AG09309 (cell line): ENCODE measurements around the gene USO1.

Experiments used
- DNase-seq: peaks from one replicate; pipeline ENCODE4 v3.0.0-alpha.2; 2010; ENCODE audit warnings: low read depth
- H3K4me3 ChIP-seq: 2 replicates; pipeline ENCODE4 v1.5.1; 2011; ENCODE audit warnings: mild to moderate bottlenecking, low read depth, low read length, moderate library complexity; ENCODE audit not compliant: control insufficient read depth
- TF ChIP-seq, protein P1 (sequence below): IDR thresholded peaks from 2 replicates; pipeline ENCODE4 v1.5.1; 2011; ENCODE audit warnings: mild to moderate bottlenecking, low read depth, low read length, inconsistent platforms; ENCODE audit not compliant: insufficient read depth, control insufficient read depth; ENCODE audit errors: missing control alignments

Gene USO1

DNA sequence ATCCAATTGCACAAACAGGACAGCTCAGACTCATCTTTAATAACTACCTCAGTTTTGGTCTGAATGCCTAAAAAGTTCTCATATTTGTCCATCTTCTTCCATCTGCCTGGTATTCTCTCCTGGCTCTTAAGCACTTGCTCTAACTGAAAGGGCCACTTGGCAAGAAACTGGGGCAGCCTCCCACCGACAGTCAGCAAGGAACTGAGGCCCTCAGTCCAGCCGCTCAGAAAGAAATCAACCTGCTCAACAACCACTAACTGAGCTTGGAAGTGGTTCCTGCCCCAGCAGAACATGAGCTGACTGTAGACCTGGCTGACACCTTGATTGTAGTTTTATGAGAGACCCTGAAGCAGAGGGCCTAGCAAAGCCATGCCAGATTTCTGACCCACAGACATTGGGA lies 93.5 kb downstream of the USO1 start:
- no peak for DNase-seq
- no peak overlapping the region for H3K4me3 ChIP-seq
- TF ChIP-seq, protein P1, sequence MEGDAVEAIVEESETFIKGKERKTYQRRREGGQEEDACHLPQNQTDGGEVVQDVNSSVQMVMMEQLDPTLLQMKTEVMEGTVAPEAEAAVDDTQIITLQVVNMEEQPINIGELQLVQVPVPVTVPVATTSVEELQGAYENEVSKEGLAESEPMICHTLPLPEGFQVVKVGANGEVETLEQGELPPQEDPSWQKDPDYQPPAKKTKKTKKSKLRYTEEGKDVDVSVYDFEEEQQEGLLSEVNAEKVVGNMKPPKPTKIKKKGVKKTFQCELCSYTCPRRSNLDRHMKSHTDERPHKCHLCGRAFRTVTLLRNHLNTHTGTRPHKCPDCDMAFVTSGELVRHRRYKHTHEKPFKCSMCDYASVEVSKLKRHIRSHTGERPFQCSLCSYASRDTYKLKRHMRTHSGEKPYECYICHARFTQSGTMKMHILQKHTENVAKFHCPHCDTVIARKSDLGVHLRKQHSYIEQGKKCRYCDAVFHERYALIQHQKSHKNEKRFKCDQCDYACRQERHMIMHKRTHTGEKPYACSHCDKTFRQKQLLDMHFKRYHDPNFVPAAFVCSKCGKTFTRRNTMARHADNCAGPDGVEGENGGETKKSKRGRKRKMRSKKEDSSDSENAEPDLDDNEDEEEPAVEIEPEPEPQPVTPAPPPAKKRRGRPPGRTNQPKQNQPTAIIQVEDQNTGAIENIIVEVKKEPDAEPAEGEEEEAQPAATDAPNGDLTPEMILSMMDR: no peak

DNA sequence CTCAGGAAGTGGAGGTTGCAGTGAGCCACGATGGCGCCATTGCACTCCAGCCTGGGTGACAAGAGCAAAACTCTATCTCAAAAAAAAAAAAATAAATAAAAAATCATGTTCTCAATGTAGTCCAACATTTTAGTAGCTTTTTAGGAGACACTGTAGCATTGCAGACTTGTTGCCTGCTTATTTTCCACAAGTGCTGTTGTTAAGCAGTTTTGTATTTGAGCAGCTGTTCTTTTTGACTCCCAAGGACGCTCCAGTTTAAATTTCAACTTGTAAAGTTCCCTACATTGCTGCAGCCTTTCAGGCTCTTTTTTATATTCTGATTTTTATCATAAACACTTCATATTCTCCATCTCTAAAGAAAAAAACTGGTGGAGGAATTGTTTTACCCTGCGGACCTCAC lies 94.7 kb downstream of the USO1 start:
- no peak overlapping the region for H3K4me3 ChIP-seq
- DNase-seq: no peak
- TF ChIP-seq, protein P1: no peak

DNA sequence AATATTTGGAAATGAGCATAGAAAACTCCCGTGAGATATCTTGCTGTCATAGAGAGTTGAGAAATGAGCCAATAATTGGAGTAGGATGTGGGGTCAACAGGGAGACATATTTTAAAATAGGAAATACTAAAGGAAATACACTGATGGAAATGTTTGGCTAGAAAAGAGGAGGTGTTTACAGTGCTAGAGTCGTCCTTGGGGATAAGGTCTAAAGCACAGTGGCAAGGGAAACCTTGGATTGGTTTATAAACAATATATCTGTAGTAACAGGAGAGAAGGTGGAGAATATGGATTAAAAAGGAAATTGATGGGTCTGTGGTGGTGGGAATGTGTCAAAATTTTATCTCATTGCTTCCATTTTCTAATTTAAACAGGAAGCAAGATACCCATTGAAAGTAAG lies 95.8 kb downstream of the USO1 start:
- H3K4me3 ChIP-seq: no peak overlapping the region
- DNase-seq: no peak
- TF ChIP-seq, protein P1: no peak

- DNase-seq: no peak
- H3K4me3 ChIP-seq: no peak overlapping the region
- TF ChIP-seq, protein P1: no peak
Observed at GRCh38 chr4:75820676-75821075, 96.3 kb downstream of the USO1 start.

DNA sequence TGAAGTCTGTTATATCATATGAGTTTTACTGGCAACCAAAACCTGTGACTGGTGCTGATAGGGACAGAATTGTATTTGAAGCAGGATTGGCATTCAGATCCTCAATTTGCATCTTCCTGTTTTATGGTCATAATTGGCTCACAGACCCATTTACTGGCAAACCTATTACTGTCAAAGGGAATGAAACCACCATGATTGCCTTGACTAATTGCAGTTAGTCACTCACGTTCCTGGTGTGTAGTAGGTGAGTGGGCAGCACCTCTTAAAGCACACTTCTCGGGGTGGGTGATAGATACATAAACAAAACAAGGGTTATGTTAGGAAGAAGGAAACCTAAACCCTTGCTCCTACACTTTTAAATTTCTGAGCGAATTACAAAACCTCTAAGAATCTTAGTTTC lies 96.8 kb downstream of the USO1 start:
- DNase-seq: no peak
- TF ChIP-seq, protein P1: no peak
- H3K4me3 ChIP-seq: no peak overlapping the region

- TF ChIP-seq, protein P1: no peak
- DNase-seq: no peak
- no peak overlapping the region for H3K4me3 ChIP-seq
Observed at GRCh38 chr4:75821966-75822365, 97.6 kb downstream of the USO1 start.

GRCh38 chr4:75822416-75822815 lies 98.0 kb downstream of the USO1 start:
- DNase-seq: no peak

More at GRCh38 chr4:75822416-75822815, 98.0 kb downstream of the USO1 start:
- no peak overlapping the region for H3K4me3 ChIP-seq
- TF ChIP-seq, protein P1: no peak
